Body of pancreas (tissue), 4 donors: ENCODE data around the gene CPB1. TPM values are rescaled to one million over a fixed set of nuclear protein-coding genes. Genes with fewer than 3 reads are reported as not detected.
A peak's percentile ranks its signal among the peaks of the same experiment; 100 is the strongest.

ENCODE experiments used
- ATAC-seq: fragments of 150-250 bp; one replicate; pipeline ENCODE4 v1.9.1; 2016
- DNase-seq, 4 donors: peaks; one replicate each; pipeline ENCODE4 v3.0.0-alpha.2; 2019
- H3K27ac ChIP-seq, 4 donors: fragments of 200-600 bp; sonication (generic); 1 replicate in 3 of 4; 2 replicates in 1 of 4; pipeline versions ENCODE4 v1.5.1 to v1.6.1; 2016 to 2019; ENCODE audit warnings: mild to moderate bottlenecking in 1 of 4, mixed read lengths in 1 of 4, moderate library complexity in 1 of 4
- H3K27me3 ChIP-seq, 2 donors: fragments of 200-600 bp; sonication (generic); one replicate each; pipeline ENCODE4 v1.6.0; 2016; ENCODE audit warnings: mild to moderate bottlenecking in 1 of 2
- H3K36me3 ChIP-seq, 2 donors: fragments of 200-600 bp; sonication (generic); replicated peaks in 1 of 2; 2 replicates each; pipeline ENCODE4 v1.5.1; 2016; ENCODE audit warnings: low read depth in 2 of 2; ENCODE audit not compliant: insufficient read depth in 1 of 2
- H3K4me1 ChIP-seq: fragments of 200-600 bp; sonication (generic); one replicate; pipeline ENCODE4 v1.6.0; 2016
- H3K4me3 ChIP-seq, 2 donors: fragments of 200-600 bp; sonication (generic); 1 replicate in 1 of 2; 2 replicates in 1 of 2; pipeline ENCODE4 v1.5.1; 2016 to 2019
- H3K9me3 ChIP-seq, 3 donors: fragments of 200-600 bp; sonication (generic); 1 replicate in 2 of 3; 2 replicates in 1 of 3; pipeline ENCODE4 v1.5.1; 2016
- POLR2A ChIP-seq, 3 donors: fragments of 450-650 bp; IDR thresholded peaks; one replicate each; pipeline ENCODE4 v1.6.1; 2016; ENCODE audit warnings: antibody characterized with exemption in 3 of 3, mild to moderate bottlenecking in 2 of 3
- WGBS, 2 donors: methylation state at CpG; one replicate each; pipeline ENCODE4 v1.1.5; 2017; 5-methylcytosine and 5-hydroxymethylcytosine counted together
- intact Hi-C: fragments of 100-400 bp; cut with DNase I; formaldehyde crosslinking; loops from one replicate; pipeline ENCODE4 v1.15.1; 2023
- total RNA-seq, 2 donors: library from RNA; depleted of rRNA; stranded (reverse); fragments of >200 nt; gene quantifications; one replicate each; pipeline ENCODE4 v1.1.0, GENCODE V29; 2016
- TF ChIP-seq, protein P1 (sequence below), 7 experiments: fragments of 450-650 bp in 4 of 7; fragments of 200-600 bp in 3 of 7; sonication (generic) in 3 of 7; IDR thresholded peaks; one replicate each; pipeline ENCODE4 v1.5.1; 2016 to 2019; ENCODE audit warnings: antibody characterized with exemption in 7 of 7

The CPB1 gene
- total RNA-seq, 2 donors from 2014 or later: 8,425 to 24,571 TPM

DNA sequence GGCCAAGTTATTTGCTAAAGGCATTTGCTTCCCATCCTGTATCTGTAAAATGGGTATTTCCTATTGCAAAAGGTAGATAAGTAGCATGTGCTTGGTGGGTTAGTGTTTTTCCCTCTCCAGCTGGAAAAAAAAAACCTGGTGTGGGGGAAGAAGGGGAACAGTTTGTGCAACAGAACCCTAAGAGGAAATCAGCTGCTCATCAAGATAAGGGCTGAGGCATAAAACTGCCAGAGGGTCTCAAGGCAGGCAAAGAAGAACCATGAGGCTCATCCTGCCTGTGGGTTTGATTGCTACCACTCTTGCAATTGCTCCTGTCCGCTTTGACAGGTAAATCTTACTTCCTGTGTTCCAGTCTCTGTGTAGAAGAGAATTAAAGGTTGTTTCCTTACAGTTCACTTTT, 37.4 kb downstream of the CPB1 start, which contains the start of gene CPA3:
Gene CPA3 (plus strand): TSS at position 248 of the 400 bp plus-strand sequence. CDS start 12 bp downstream, at position 260.
- intact Hi-C loops: loop anchor here (10.0 kb wide), 1 partner anchor 80 kb away; no protein-coding TSS in a partner anchor
- ATAC-seq: no peak
- TF ChIP-seq, protein P1, sequence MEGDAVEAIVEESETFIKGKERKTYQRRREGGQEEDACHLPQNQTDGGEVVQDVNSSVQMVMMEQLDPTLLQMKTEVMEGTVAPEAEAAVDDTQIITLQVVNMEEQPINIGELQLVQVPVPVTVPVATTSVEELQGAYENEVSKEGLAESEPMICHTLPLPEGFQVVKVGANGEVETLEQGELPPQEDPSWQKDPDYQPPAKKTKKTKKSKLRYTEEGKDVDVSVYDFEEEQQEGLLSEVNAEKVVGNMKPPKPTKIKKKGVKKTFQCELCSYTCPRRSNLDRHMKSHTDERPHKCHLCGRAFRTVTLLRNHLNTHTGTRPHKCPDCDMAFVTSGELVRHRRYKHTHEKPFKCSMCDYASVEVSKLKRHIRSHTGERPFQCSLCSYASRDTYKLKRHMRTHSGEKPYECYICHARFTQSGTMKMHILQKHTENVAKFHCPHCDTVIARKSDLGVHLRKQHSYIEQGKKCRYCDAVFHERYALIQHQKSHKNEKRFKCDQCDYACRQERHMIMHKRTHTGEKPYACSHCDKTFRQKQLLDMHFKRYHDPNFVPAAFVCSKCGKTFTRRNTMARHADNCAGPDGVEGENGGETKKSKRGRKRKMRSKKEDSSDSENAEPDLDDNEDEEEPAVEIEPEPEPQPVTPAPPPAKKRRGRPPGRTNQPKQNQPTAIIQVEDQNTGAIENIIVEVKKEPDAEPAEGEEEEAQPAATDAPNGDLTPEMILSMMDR (IDR thresholded peaks at IDR 0.05): no peak
- WGBS, 2 donors: 73 to 100% methylated on average over 1 of the region's 1 CpG
- DNase-seq: no peak
- Histone ChIP-seq H3K4me3 (no peak within 1 kb of the TSS), H3K27ac (peak within 1 kb of the TSS in 2 of 4 donors; percentile 51 to 61), H3K36me3 (no peaks in the 10 kb centered on the region), H3K4me1 (peaks cover 27% of the 10 kb centered on the region), H3K9me3 (no peaks in the 10 kb centered on the region), H3K27me3 (no peaks in the 10 kb centered on the region)

DNA sequence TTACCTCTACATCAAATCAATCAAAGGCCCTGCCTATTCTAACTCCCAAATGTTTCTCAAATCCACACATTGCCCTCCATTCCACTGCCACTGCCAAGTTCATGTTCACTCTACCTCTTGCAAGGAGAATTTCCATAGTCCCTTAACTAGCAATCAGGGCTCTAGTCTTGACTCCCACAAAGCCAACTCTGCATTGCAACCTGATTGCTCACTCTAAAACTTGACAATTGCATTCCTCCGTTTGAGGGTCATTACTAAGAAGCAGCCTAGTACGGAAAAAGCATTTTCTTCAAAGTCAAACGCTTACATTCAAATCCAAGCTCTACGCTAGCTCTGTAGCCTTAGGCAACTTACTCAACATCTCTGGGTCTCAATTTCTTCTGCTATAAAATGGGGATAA, 38.6 kb downstream of the CPB1 start:
- TF ChIP-seq, protein P1 (IDR thresholded peaks at IDR 0.05): no peak
- no peak for TF ChIP-seq POLR2A (IDR thresholded peaks at IDR 0.05)
- no peaks in the 10 kb centered on the region for H3K9me3 ChIP-seq
- 92 to 94% methylated on average over 4 of the region's 4 CpGs for WGBS, 2 donors
- no peak overlapping the region for H3K27ac ChIP-seq
- no peaks in the 10 kb centered on the region for H3K36me3 ChIP-seq
- H3K4me1 ChIP-seq: peaks cover 27% of the 10 kb centered on the region
- DNase-seq (no peak), ATAC-seq (no peak)
- no peak overlapping the region for H3K4me3 ChIP-seq
- no peaks in the 10 kb centered on the region for H3K27me3 ChIP-seq
- intact Hi-C loops: loop anchor here (10.0 kb wide), 1 partner anchor 79 kb away; no protein-coding TSS in a partner anchor

GRCh38 chr3:148873270-148873927, 45.8 kb downstream of the CPB1 start:
- Histone ChIP-seq H3K4me1 (peaks cover 37% of the 10 kb centered on the region), H3K27me3 (no peaks in the 10 kb centered on the region), H3K4me3 (no peak overlapping the region), H3K9me3 (no peaks in the 10 kb centered on the region), H3K36me3 (no peaks in the 10 kb centered on the region), H3K27ac (peak overlapping the region; percentile 55 to 78 (median 63))
- peak; percentile 59 to 85 (median 64) for DNase-seq
- intact Hi-C loops: no loop called here
- TF ChIP-seq POLR2A (IDR thresholded peaks at IDR 0.05): no peak
- TF ChIP-seq, protein P1 (IDR thresholded peaks at IDR 0.05): no peak
- ATAC-seq: peak; percentile 91
- 49 to 59% methylated on average over 9 of the region's 9 CpGs for WGBS, 2 donors

- peaks cover 34% of the 10 kb centered on the region for H3K4me1 ChIP-seq
- H3K36me3 ChIP-seq: no peaks in the 10 kb centered on the region
- DNase-seq: peak in 2 of 4 donors; percentile 51 to 73
- H3K9me3 ChIP-seq: no peaks in the 10 kb centered on the region
- peak overlapping the region; percentile 55 to 78 (median 63) for H3K27ac ChIP-seq
- H3K4me3 ChIP-seq: no peak overlapping the region
- TF ChIP-seq, protein P1 (IDR thresholded peaks at IDR 0.05): no peak
- TF ChIP-seq POLR2A (IDR thresholded peaks at IDR 0.05): no peak
- 3 to 18% methylated on average over 1 of the region's 1 CpG for WGBS, 2 donors
- ATAC-seq: peak; percentile 77
- intact Hi-C loops: no loop called here
- H3K27me3 ChIP-seq: no peaks in the 10 kb centered on the region
These were observed 46.4 kb downstream of the CPB1 start for GRCh38 chr3:148873977-148874376.

DNA sequence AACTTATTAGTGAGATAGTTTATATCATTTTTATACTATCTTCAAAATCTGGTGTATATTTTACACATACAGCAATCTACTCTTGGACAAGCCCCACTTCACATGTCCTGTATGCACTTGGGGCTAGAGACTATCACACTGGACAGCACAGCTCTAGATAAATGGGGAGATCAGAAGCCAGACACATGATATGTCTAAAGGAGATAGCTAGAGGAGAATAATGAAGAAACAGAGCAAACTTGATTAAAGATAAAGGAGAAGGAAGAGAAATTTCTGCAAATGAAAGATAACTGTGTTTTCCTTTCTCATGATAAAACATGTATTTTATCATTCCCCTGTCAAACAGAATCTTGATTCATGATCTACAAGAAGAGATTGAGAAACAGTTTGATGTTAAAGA, 50.5 kb downstream of the CPB1 start:
- Histone ChIP-seq H3K9me3 (no peaks in the 10 kb centered on the region), H3K27ac (no peak overlapping the region), H3K36me3 (no peaks in the 10 kb centered on the region), H3K4me1 (peaks cover 50% of the 10 kb centered on the region), H3K4me3 (no peak overlapping the region), H3K27me3 (no peaks in the 10 kb centered on the region)
- no peak for DNase-seq
- ATAC-seq: no peak
- no peak for TF ChIP-seq POLR2A (IDR thresholded peaks at IDR 0.05)
- TF ChIP-seq, protein P1 (IDR thresholded peaks at IDR 0.05): no peak
- intact Hi-C loops: no loop called here
